GM10847 (cell line): ENCODE measurements around the gene KIAA1328.

Experiments used
- POLR2A ChIP-seq: IDR thresholded peaks from 2 replicates; pipeline ENCODE4 v1.6.1; 2011; ENCODE audit not compliant: insufficient read length; ENCODE audit errors: extremely low read depth

The KIAA1328 gene

GRCh38 chr18:37238282-37239108 is 409.6 kb downstream of the KIAA1328 start:
- TF ChIP-seq POLR2A: no peak

- no peak for TF ChIP-seq POLR2A
Observed at GRCh38 chr18:37242091-37242490, 413.2 kb downstream of the KIAA1328 start.

GRCh38 chr18:37242826-37243560 is 414.1 kb downstream of the KIAA1328 start:
- no peak for TF ChIP-seq POLR2A

GRCh38 chr18:37243741-37244140 is 414.8 kb downstream of the KIAA1328 start:
- no peak for TF ChIP-seq POLR2A

GRCh38 chr18:37244618-37245017 is 415.7 kb downstream of the KIAA1328 start:
- TF ChIP-seq POLR2A: no peak

- TF ChIP-seq POLR2A: no peak
Observed at GRCh38 chr18:37246779-37247340, 417.9 kb downstream of the KIAA1328 start.

GRCh38 chr18:37247497-37248161 is 418.7 kb downstream of the KIAA1328 start:
- no peak for TF ChIP-seq POLR2A

- TF ChIP-seq POLR2A: no peak
Observed at GRCh38 chr18:37248281-37248680, 419.4 kb downstream of the KIAA1328 start.

GRCh38 chr18:37249171-37249886 is 420.4 kb downstream of the KIAA1328 start:
- no peak for TF ChIP-seq POLR2A

GRCh38 chr18:37249895-37250618 is 421.1 kb downstream of the KIAA1328 start:
- no peak for TF ChIP-seq POLR2A

- TF ChIP-seq POLR2A: no peak
Observed at GRCh38 chr18:37251679-37252078, 422.8 kb downstream of the KIAA1328 start.

- TF ChIP-seq POLR2A: no peak
Observed at GRCh38 chr18:37252342-37252741, 423.4 kb downstream of the KIAA1328 start.

GRCh38 chr18:37252854-37253393 is 424.0 kb downstream of the KIAA1328 start:
- TF ChIP-seq POLR2A: no peak
